NCI-H460 (cell line): Measurements from ENCODE around the gene SPTBN1. TPM values are rescaled to one million over a fixed set of nuclear protein-coding genes. Genes with fewer than 3 reads are reported as not detected.
A peak's percentile ranks its signal among the peaks of the same experiment; 100 is the strongest.
"Not testable (repeated sequence)": the region's sequence is repeated elsewhere in the genome, so short reads cannot be mapped to it uniquely, and the experiment has no call there.

ENCODE experiments used
- DNase-seq: peaks from one replicate; pipeline ENCODE4 v3.0.0-alpha.2; 2016; ENCODE audit warnings: low read depth; ENCODE audit errors: extremely low read depth
- total RNA-seq: library from RNA; depleted of rRNA; stranded (reverse); fragments of >200 nt; shearing (Covaris generic); gene quantifications from 2 replicates; pipeline ENCODE4 v1.2.3, GENCODE V29; 2014

Gene SPTBN1
- total RNA-seq, 1 experiment from 2014 or later = 266 TPM

DNA sequence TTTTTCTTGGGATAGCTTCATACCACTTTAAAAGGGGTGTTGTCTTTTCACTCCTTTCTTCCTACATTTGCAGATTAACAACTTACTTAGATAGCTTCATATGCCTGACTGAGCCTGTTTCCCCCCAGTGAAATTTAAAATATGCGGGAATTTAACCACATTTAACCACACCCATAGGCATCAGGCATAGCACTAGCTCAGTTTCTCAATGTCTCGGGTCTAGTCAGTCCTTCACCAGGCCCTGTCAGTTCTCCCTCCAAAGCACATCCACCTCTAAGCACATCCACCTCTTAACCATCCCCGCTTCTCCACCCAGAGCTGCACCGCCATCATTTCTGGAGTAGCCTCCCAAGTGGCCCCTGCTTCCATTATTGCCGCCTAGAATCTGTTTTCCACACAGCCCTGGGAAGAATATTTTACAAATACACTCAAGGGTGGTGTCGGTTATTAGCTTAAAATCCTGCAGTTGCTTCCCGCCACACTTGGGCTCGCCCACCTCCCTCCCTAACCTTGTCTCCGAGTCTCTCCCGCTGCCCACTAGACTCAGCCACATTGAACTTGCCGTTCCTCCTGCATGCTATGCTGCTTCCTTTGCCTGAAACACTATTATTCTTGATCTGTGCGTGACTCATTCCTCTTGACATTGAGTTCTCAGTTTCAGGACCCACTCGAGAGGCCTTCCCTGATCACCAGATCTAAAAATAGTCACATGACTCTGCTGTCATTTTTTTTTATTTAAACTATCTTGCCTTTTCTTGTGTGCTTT is 68.3 kb downstream of the SPTBN1 start:
- DNase-seq = no peak

DNA sequence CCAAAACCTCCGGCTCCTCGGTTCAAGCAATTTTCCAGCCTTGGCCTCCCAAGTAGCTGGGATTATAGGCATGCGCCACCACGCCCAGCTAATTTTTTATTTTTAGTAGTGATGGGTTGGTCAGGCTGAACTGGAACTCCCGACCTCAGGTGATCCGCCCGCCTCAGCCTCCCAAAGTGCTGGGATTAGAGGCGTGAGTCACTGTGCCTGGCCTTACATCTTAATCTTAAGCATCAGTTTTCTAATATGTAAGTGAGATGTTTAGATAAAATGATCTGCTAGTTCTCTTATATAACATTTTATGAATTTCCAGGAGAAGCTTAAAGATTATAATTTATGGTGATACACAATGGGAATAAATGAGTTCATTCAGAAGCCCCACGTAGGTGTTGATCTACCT is 69.2 kb downstream of the SPTBN1 start:
- DNase-seq = no peak

DNA sequence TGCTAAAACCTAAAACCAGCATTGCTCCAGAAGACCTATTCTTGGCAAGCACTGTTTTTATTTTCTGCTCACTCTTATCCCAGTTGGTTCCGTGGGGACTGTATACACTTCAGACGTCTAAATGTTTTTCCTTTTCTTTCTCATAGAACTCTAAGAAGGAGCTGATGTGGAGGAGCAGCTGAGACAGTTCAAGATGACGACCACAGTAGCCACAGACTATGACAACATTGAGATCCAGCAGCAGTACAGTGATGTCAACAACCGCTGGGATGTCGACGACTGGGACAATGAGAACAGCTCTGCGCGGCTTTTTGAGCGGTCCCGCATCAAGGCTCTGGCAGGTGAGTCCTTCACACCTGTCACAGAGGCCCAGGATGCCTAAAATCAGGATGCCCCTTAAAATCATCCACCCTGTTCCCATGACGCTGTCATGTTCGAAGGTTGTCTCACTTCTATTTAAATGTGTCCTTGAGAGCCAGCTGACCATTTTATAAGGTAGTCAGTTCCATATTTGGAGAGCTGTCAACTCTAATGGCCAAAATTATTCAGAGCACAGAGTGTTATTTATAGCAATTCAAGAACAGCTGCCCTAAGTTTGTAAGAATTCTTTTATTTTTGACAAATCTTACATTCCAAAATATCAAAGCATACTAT is 70.2 kb downstream of the SPTBN1 start:
- no peak for DNase-seq

DNA sequence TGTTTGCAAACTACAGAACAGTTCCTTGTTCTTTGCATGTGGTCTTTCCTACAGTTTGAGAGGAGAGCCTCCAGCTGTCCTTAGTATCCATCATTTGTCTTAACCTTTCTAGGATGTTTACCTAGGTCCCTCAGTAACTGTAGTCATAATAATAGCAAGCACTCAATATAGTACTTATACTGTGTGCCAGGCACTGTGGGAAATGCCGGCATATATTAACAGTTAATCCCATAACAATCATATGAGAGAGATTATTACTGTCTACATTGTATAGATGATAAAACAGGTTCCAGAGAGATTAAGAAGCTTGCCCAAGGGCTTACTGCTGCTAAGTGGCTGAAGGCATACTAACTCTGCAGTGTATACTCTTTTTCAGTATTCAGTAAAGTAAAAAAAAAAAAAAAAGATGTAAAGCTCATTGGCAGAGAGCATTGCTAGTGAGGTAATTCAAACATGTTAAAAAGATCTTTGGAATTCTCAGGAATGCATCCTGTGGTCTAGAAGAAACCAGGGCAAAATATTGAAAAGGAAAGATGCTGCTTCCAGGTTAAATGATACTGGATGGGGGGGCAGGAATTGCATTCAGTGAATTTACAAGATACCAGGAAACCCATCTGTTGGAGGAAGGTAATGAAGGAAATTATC is 72.3 kb downstream of the SPTBN1 start:
- no peak for DNase-seq

DNA sequence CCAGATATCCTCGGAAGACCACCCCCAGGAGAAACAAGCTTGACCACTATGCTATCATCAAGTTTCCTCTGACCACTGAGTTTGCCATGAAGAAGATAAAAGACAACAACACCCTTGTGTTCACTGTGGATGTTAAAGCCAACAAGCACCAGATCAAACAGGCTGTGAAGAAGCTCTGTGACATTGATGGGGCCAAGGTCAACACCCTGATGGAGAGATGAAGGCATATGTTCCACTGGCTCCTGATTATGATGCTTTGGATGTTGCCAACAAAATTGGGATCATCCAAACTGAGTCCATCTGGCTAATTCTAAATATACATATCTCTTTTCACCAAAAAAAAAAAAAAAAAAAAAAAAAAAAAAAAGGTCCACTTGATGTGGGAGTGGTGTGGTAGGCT is 73.4 kb downstream of the SPTBN1 start:
- DNase-seq = not testable (repeated sequence)

DNA sequence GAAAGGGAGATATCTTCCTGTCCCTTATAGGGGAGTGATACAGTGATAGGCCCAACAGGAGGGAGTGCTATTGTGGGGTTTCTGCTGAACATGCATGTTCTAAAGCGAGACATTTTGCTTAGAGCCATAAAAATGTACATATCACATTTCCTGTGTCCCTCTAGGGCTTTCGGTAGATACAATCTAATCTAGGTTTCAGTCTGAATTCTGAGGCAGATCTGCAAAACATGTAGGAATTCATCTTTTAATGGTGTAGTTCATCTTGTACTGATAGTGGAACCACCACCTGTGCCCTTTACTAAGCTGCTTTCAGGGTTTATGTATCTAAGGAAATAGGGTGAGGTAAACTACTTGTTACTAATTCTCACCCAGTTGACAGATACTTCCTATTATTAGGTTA is 73.8 kb downstream of the SPTBN1 start:
- DNase-seq = no peak

DNA sequence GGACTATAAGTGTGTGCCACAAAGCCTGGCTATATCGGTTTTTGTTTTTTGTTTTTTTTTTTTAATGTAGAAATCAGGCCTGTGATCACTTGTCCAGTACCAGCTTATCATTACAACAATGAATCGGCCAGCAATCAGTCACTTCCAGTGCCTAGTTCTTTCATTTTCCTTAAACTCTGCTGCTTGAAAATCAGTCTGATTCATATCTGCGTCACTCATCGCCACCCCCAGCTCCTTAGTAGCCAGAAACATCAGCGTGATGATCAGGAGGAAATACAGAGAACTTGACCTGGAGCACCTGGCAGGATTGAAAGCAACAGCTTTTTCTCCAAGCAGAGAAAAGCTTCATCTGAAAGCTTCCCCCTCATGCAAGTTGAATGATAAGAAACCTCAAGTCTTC is 75.4 kb downstream of the SPTBN1 start:
- peak; percentile 50 for DNase-seq

DNA sequence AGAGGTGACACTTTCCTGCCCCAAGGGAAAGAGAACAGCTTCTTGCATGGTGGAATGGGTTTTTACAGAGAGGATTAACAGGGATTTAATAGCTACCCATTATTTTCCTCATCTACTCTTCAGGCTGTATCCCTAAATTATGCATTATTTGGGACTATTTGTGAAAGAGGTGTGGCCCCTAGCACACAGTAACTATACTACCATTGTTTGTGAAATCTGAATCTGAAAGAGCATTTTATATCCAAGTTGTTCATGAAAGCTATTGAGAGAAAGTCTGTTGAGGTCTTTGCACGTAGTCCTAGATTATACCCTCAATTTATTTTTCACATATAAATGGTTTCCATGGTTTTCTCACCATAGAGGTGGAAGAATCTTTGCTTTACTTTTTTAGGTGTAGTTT is 78.1 kb downstream of the SPTBN1 start:
- DNase-seq = no peak

DNA sequence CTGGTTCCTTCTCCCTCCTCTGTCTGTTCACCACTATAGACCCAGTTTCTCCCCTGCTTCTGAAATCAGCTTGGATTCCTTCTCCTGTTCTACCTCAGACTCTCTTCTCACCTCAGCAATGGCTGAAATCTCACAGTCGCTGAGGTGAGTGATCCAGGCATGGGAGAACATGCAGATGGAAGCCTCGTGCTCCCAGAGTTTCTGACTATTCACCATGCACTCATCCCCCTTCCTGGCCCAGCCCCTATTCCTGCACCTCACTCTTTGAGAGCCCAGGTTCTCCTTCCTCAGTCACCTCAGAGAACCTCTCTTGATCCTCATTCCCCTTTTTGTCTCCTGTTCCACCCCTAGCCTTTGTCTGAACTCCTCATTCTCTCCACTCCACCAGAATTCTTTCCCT is 78.5 kb downstream of the SPTBN1 start:
- DNase-seq = no peak

DNA sequence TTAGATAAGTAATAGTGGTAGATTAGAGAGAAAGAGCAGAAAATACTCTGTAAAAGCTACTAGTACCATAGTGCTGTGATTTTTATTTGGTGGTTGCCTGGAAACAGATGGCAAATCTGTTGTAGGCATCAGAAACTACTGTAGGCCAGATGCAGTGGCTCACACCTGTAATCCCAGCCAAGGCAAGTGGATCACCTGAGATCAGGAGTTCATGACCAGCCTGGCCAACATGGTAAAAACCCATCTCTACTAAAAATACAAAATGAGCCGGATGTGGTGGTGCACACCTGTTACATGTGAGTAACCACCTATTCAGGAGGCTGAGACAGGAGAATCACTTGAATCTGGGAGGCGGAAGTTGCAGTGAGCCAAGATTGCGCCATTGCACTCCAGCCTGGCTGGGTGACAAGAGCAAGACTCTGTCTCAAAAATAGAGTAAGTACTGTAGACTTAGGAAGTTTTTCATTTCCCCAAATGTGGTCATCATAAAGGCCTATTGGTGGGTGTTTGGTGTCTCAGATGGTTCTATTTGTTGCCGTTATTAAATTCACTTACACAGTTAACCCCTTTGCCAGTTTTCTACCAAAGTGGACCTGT is 79.6 kb downstream of the SPTBN1 start:
- no peak for DNase-seq

DNA sequence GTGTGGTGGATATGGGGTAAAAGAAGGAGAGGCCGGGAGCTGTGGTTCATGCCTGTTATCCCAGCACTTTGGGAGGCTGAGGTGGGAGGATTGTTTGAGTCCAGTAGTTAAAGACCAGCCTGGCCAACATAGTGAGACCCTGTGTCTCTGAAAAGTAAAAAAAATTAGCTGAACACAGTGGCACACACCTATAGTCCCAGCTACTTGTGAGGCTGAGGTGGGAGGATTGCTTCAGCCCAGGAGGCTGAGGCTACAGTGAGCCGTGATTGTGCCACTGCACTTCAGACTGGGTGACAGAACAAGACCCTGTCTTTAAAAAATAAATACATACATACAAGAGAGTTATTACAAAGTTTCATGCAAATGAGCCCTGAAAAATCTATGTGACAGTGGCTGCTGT is 80.6 kb downstream of the SPTBN1 start:
- no peak for DNase-seq

DNA sequence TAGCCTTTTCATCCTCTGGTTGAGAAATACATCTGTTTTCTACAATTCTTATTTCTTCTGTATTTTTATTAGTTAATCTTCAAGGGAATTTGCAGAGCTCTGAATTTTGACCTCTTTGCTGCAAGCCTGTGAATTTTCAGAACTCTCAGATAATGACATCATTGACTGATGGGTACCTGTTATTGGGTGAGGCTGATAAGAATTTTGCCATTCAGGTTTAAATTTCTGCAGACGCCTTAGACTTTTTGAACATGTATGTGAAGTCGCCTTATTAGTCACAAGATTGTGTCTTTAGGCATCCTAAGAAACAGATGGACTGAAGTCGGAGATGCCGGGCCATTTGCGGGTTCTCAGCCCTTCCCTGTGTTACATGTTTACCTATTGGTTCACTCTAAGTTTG is 82.4 kb downstream of the SPTBN1 start:
- DNase-seq = peak; percentile 77

DNA sequence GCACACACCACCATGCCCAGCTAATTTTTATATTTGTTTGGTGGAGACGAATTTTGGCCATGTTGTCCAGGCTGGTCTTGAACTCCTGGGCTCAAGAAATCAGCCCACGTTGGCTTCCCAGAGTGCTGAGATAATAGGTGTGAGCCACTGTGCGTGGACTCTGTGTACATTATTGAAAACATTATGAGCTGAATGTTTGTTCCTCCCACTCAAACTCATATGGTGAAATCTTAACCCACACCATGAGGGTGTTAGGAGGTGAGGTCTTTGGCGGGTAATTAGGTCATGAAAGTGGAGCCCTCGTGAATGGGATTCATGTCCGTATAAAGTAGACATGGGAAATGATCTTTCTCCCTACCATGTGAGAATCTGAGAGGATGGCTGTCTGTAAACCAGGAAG is 83.6 kb downstream of the SPTBN1 start:
- DNase-seq = no peak

DNA sequence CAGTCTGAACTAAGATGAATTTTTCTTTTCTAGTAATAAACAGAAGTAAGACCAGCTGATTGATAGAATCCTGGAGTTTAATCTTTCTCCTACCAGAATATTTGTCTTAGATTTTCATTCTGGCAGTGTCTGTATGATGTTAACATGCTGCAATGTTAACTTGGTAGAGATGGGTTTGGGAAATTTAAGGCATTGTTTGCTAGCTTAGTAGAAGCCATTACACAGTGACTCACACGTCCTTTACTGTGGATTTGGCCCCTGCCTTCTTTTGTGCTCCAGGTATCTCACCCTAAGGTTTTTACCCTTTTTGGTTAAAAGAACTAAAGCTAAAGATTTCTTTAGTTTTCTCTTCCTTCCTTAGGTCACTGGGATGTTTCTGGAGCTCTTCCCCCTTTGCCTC is 84.1 kb downstream of the SPTBN1 start:
- DNase-seq = no peak

DNA sequence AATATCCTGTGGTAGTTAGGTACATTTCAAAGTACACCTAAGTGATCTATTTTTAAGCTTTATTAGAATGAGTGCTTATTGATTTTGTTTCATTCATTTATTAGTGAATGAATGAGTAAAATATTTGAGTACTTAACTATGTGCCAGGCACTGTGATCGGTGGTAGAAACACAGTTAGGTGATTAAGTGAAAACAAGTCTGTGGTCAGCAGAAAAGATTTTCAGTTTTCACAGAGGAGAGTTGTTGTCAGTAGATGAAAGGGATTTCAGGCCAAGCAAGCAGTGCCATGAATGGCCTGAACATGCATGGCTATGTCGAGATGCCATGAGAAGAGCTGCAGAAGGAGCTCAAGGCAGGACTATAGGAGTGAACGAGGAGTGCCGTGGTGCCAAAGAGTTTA is 85.9 kb downstream of the SPTBN1 start:
- DNase-seq = no peak

DNA sequence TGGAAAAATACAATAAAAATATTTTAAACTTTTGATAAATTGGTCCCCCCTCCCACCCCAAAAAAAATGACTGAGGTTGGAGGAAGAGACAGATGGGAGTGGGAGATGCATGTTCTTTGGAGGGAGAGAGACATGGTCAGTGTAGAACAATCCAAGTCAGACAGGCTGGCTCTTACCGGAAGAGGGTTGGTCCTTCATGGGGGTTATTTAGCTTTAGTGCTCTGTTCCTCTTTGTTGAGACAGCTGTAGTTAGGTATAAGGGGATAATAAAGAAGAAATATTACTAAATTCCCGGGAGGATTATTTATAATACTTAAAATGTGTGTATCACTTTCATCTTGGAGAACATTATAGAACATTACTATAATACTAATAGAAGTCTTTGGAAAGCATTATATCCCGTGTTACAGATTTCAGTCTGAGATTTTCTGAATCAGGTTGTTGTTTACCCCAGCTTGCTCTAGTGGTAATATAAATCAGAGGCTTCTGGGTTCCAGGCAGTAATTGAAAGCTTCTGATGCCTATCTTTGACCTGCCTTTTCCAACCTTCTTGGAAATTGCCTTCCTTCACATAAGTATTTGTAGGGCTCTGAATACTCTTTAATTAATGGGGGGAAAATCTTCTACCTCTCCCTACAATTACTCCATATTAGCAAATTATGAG is 87.7 kb downstream of the SPTBN1 start:
- no peak for DNase-seq

DNA sequence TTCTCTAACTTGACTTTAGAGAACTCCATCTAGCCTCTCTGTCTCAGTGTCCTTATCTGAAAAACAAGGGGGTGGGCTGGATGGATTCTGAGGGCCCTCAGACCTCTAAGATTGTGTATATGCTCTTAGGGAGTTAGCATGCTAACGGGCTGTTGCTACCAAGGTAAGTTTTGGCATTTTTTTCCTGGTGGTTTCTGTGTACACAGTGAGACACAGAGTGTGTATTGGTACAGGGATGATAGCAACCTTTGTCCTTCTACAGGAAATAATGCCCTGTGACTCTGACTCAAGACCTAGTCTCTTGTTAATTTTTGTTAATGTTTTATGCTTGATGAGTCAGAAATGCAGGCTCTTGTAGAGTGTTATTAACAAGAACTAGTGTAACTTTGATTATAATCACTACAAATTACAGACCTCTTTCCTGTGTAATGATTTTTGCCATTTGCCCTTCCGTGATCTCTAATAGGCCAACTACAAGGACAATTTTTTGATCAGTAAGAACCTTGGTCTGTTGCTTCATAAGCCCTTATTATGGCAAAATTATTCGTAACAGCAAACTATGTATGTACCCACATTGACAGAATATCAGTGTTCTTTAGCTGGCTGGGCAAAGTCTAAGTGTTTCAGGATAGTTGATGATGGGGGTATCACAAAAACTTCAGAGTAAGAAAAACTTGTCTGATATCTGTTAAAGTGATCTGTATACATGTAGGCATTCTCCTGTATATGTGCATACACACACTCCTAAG is 89.7 kb downstream of the SPTBN1 start:
- DNase-seq = no peak

DNA sequence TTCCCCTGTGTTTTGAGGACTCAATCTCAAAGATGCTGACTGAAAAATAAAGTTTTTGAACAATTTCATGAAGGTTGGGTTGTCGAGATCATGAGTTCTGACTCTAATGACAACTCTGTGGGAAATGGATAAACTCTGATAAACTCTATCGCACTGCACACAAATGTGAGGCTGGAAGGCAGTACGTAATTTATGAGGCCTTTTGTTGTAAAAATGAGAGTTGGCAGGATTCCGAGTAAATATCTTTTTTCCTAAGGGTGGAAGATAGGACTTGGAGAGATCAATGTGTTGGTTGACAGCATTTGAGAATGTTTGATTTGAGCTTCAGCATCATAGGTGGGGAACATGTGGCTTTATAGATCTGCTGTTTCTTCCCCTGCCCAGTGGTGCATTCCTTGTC is 90.4 kb downstream of the SPTBN1 start:
- DNase-seq = no peak

DNA sequence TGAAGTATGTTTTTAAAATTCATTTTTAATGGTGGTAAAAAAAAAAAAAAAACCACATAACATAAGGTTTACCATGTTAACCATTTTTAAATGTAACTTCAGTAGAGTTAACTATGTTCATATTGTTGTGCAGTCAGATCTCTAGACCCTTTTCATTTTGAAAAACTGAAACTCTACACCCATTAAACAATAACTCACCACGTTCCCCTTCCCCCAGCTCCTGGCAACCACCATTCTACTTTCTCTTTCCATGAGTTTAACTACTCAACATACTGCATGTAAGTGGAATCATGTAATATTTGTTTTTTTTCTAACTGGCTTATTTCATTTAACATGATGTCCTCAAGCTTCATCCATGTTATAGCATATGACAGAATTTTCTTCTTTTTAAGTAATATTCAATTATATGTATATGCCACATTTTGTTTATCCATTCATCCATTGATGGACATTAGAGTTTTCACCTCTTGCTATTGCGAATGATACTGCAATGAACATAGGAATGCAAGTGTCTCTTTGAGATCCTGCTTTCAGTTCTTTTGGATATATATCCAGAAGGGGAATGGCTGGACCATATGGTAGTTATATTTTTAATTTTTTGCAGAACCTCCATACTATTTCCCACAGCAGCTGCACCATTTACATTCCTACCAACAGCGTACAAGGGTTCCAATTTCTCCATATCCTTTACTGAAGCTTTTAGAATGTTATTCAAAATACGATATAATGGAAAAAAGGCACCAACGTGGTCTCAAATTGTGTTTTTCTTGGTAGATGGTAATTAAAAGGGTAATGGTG is 91.0 kb downstream of the SPTBN1 start:
- DNase-seq = no peak

DNA sequence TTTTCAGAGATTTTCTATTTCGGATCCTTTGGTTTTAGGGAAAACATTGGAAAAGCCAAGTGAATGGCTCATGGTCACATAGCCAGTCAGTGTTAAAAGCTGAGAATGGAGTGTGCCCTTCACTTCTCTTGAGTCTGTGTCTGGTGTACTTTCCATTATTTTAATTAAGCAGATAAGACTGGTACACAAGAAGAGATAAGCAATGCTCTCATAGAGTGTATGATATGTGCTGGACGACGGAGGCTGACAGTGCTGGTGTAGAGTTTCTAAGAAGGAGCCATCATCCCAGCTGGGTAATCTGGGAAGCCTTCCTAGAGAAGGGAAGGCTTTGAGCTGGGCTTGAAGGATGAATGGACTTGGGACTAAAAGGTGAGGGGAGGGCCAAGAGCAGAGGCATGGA is 93.3 kb downstream of the SPTBN1 start:
- no peak for DNase-seq
